Esophagus muscularis mucosa (tissue), 4 donors: Measurements from ENCODE around the gene KIF21A. TPM values are rescaled to one million over a fixed set of nuclear protein-coding genes. Genes with fewer than 3 reads are reported as not detected.

ENCODE experiments used
- DNase-seq: peaks from one replicate; pipeline ENCODE4 v3.0.0-alpha.2; 2017; ENCODE audit errors: extremely low spot score
- H3K27ac ChIP-seq, 4 donors: fragments of 200-600 bp; sonication (generic); replicated peaks in 1 of 4; 1 replicate in 3 of 4; 2 replicates in 1 of 4; pipeline ENCODE4 v1.5.1; 2016 to 2019; ENCODE audit warnings: mild to moderate bottlenecking in 1 of 4
- H3K27me3 ChIP-seq, 4 donors: fragments of 200-600 bp; sonication (generic); one replicate each; pipeline versions ENCODE4 v1.5.1 to v1.6.0; 2016 to 2019
- H3K36me3 ChIP-seq, 4 donors: fragments of 200-600 bp; sonication (generic); one replicate each; pipeline ENCODE4 v1.5.1; 2016 to 2019
- H3K4me1 ChIP-seq, 4 donors: fragments of 200-600 bp; sonication (generic); one replicate each; pipeline ENCODE4 v1.5.1; 2016 to 2019
- H3K4me3 ChIP-seq, 4 donors: fragments of 200-600 bp; sonication (generic); 1 replicate in 2 of 4; 2 replicates in 2 of 4; pipeline ENCODE4 v1.5.1; 2016 to 2019; ENCODE audit warnings: mild to moderate bottlenecking in 4 of 4, moderate library complexity in 1 of 4
- H3K9me3 ChIP-seq, 4 donors: fragments of 200-600 bp; sonication (generic); 1 replicate in 3 of 4; 2 replicates in 1 of 4; pipeline ENCODE4 v1.5.1; 2016 to 2019
- EP300 ChIP-seq: sonication (generic); formaldehyde crosslinking; IDR thresholded peaks from one replicate; pipeline ENCODE4 v1.6.1; 2017; ENCODE audit warnings: antibody characterized with exemption
- POLR2A ChIP-seq: fragments of 450-650 bp; IDR thresholded peaks from one replicate; pipeline ENCODE4 v1.6.1; 2017; ENCODE audit warnings: antibody characterized with exemption, moderate library complexity, mild to moderate bottlenecking, low read depth
- POLR2AphosphoS5 ChIP-seq, 2 donors: sonication (generic); formaldehyde crosslinking; IDR thresholded peaks; one replicate each; pipeline ENCODE4 v1.6.1; 2017; ENCODE audit warnings: antibody characterized with exemption in 2 of 2
- WGBS: methylation state at CpG from one replicate; pipeline ENCODE4 v1.1.5; 2018; 5-methylcytosine and 5-hydroxymethylcytosine counted together
- intact Hi-C: fragments of 100-400 bp; cut with DNase I; formaldehyde crosslinking; loops from one replicate; pipeline ENCODE4 v1.15.1; 2023
- total RNA-seq, 4 donors: library from RNA; depleted of rRNA; stranded (reverse); fragments of >200 nt; gene quantifications; one replicate each; pipeline versions ENCODE4 v1.1.0 to v1.2.1, GENCODE V29; 2016
- TF ChIP-seq, protein P1 (sequence below), 3 experiments: fragments of 200-600 bp in 2 of 3; fragments of 450-650 bp in 1 of 3; sonication (generic) in 2 of 3; IDR thresholded peaks; one replicate each; pipeline ENCODE4 v1.5.1; 2017 to 2019; ENCODE audit warnings: antibody characterized with exemption in 3 of 3, mild to moderate bottlenecking in 2 of 3, moderate library complexity in 1 of 3

Gene KIF21A
- total RNA-seq, 4 donors from 2014 or later, result 9.3 to 17.4 (median 11.1) TPM

DNA sequence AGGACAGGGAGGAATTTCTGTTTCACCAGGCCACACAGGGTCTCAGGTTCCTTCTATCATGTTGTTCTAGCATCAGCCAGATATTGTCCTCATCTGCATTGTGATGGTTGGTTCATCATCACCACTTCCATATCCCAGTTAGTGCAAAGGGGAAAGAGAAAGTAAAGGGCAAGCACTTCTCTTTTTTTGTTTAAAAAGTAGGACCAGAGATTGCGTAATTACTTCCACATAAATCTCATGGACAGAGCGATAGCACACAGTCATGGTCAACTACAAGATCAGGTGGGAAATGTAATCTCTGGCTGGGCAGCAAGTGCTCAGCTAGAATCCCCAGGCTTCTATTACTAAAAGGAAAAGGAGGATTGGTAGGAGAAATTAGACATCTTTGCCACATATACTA, 155.1 kb downstream of the KIF21A start:
- H3K4me3 ChIP-seq, result no peak overlapping the region
- TF ChIP-seq EP300, result no peak
- TF ChIP-seq POLR2AphosphoS5 (IDR thresholded peaks at IDR 0.05), result no peak
- TF ChIP-seq, protein P1, sequence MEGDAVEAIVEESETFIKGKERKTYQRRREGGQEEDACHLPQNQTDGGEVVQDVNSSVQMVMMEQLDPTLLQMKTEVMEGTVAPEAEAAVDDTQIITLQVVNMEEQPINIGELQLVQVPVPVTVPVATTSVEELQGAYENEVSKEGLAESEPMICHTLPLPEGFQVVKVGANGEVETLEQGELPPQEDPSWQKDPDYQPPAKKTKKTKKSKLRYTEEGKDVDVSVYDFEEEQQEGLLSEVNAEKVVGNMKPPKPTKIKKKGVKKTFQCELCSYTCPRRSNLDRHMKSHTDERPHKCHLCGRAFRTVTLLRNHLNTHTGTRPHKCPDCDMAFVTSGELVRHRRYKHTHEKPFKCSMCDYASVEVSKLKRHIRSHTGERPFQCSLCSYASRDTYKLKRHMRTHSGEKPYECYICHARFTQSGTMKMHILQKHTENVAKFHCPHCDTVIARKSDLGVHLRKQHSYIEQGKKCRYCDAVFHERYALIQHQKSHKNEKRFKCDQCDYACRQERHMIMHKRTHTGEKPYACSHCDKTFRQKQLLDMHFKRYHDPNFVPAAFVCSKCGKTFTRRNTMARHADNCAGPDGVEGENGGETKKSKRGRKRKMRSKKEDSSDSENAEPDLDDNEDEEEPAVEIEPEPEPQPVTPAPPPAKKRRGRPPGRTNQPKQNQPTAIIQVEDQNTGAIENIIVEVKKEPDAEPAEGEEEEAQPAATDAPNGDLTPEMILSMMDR (IDR thresholded peaks at IDR 0.05), result no peak
- TF ChIP-seq POLR2A, result no peak
- no peaks in the 10 kb centered on the region for H3K4me1 ChIP-seq
- no peaks in the 10 kb centered on the region for H3K27me3 ChIP-seq
- no peak overlapping the region for H3K27ac ChIP-seq
- 70% methylated on average over 2 of the region's 2 CpGs for WGBS
- no peaks in the 10 kb centered on the region for H3K9me3 ChIP-seq
- no peak for DNase-seq
- H3K36me3 ChIP-seq, result no peaks in the 10 kb centered on the region
- intact Hi-C loops, result no loop called here

DNA sequence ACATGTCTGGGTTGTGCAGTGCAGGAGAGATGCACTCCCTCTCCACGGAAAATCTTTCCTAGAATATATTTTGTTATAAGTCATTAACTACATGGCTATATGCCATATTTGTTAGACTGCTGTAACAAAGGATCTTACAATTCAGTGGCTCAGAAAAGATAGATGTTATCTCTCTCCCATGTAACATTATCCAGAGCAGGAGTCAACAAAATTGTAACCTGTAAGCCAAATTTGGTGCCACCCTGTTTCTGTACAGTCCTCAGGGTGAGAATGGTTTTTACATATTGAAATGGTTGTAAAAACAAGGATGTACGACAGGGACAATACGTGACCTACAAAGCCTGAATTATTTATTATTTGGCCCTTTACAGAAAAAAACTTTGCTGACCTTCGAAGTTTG, 155.5 kb downstream of the KIF21A start:
- Histone ChIP-seq H3K4me3 (no peak overlapping the region), H3K9me3 (no peaks in the 10 kb centered on the region), H3K27me3 (no peaks in the 10 kb centered on the region), H3K36me3 (no peaks in the 10 kb centered on the region), H3K4me1 (no peaks in the 10 kb centered on the region), H3K27ac (no peak overlapping the region)
- DNase-seq, result no peak
- WGBS, result 67% methylated on average over 4 of the region's 4 CpGs
- TF ChIP-seq, protein P1 (IDR thresholded peaks at IDR 0.05), result no peak
- TF ChIP-seq POLR2AphosphoS5 (IDR thresholded peaks at IDR 0.05) (no peak), POLR2A (no peak), EP300 (no peak)
- intact Hi-C loops, result no loop called here

DNA sequence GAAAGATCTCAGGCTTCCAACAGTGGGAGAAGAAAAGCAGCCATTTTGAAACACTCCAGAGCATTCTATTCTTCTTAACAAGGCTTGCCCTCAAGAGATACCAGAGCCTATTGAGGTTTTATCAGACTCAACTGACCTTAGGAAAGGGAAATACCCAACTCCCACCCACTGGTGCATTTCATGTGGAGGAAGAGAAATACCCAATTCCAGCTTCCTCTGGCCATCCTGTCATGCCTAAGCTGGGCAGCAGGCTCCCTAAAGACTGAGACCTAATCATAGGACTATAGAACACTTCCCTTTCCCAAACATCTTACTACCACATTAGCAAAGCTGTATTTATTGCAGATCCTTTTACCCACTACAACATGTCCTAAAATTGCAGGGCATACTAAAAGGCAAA, 164.5 kb downstream of the KIF21A start:
- no peaks in the 10 kb centered on the region for H3K36me3 ChIP-seq
- no peaks in the 10 kb centered on the region for H3K4me1 ChIP-seq
- H3K27me3 ChIP-seq, result no peaks in the 10 kb centered on the region
- no peak for DNase-seq
- TF ChIP-seq POLR2AphosphoS5 (IDR thresholded peaks at IDR 0.05) (no peak), EP300 (no peak), POLR2A (no peak)
- TF ChIP-seq, protein P1 (IDR thresholded peaks at IDR 0.05), result no peak
- intact Hi-C loops, result loop anchor here (10.0 kb wide), 1 partner anchor 1144 kb away; no protein-coding TSS in a partner anchor
- H3K9me3 ChIP-seq, result no peaks in the 10 kb centered on the region
- H3K27ac ChIP-seq, result no peak overlapping the region
- H3K4me3 ChIP-seq, result no peak overlapping the region

DNA sequence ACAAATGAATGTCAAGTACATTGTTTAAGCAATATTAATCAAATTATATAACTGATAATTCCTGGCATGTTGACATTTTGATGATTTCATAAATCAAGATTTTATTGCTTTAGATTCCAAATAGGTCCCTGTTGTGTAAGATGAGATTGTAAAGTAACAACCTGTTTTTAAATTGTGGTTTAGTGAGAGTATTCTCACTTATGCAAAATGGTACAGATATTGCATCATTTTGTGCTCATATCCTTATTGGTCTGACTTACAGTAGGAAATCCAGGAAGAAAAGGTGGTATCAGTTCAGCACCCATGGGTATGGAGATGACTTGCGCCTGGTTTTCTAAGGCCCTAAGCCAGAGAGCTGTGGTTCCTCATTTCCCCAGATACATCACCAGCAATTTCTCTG, 165.5 kb downstream of the KIF21A start:
- no peak overlapping the region for H3K27ac ChIP-seq
- TF ChIP-seq, protein P1 (IDR thresholded peaks at IDR 0.05), result no peak
- no peak for TF ChIP-seq POLR2AphosphoS5 (IDR thresholded peaks at IDR 0.05)
- TF ChIP-seq EP300, result no peak
- TF ChIP-seq POLR2A, result no peak
- DNase-seq, result no peak
- intact Hi-C loops, result loop anchor here (10.0 kb wide), 1 partner anchor 1143 kb away; no protein-coding TSS in a partner anchor
- no peak overlapping the region for H3K4me3 ChIP-seq
- WGBS, result 100% methylated on average over 1 of the region's 1 CpG
- no peaks in the 10 kb centered on the region for H3K36me3 ChIP-seq
- no peaks in the 10 kb centered on the region for H3K4me1 ChIP-seq
- no peaks in the 10 kb centered on the region for H3K27me3 ChIP-seq
- H3K9me3 ChIP-seq, result no peaks in the 10 kb centered on the region

DNA sequence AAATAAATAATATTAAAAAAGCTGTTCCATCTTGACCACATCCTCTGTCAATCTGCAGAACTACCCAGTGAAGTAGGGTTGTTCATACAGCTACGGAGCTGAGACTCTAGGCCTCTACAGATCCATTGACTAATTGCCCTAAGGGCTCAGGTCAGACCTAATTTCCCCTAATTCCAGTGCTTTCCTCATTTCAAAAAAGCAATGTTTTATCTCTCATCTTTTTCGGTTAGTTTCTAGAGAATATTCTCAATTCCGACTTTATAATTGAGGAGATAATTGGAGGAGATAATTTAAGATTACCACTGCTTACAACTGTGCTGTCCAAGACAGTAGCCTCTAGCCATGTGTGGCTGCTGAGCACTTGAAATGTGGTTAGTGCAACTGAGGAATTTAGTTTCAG, 167.1 kb downstream of the KIF21A start:
- TF ChIP-seq EP300 (no peak), POLR2AphosphoS5 (IDR thresholded peaks at IDR 0.05) (no peak), POLR2A (no peak)
- TF ChIP-seq, protein P1 (IDR thresholded peaks at IDR 0.05), result no peak
- no peak for DNase-seq
- Histone ChIP-seq H3K27me3 (no peaks in the 10 kb centered on the region), H3K9me3 (no peaks in the 10 kb centered on the region), H3K4me3 (no peak overlapping the region), H3K27ac (no peak overlapping the region), H3K4me1 (no peaks in the 10 kb centered on the region), H3K36me3 (no peaks in the 10 kb centered on the region)
- 82% methylated on average over 3 of the region's 3 CpGs for WGBS
- intact Hi-C loops, result loop anchor here (10.0 kb wide), 1 partner anchor 1141 kb away; no protein-coding TSS in a partner anchor
